AG08395 (cell line): ENCODE data around the gene AP1G2.

Experiments used
- DNase-seq: peaks from one replicate; pipeline ENCODE4 v3.0.0; 2012; ENCODE audit warnings: mixed read lengths, low spot score

AP1G2 gene

GRCh38 chr14:23518709-23519108 is 48.9 kb downstream of the AP1G2 start:
- no peak for DNase-seq

- no peak for DNase-seq
Measured at GRCh38 chr14:23517650-23518326, 49.8 kb downstream of the AP1G2 start.

DNA sequence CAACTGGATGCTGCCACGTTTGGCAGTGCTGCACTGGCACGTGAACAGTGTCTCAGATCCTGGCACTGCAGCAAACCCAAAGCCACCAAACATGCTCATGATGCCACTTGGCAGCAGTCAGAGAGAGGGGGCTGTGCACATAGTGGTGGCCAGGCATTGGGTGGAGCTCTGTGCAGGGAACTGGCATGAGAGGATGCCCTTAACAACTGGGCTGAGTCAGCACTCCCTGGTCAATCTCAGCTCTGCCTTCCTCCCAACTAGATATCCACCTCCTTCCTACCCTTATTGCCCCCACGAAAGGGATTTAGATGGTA is 53.0 kb downstream of the AP1G2 start:
- no peak for DNase-seq

- no peak for DNase-seq
Measured at GRCh38 chr14:23513818-23514643, 53.6 kb downstream of the AP1G2 start.

- no peak for DNase-seq
Measured at GRCh38 chr14:23513005-23513817, 54.4 kb downstream of the AP1G2 start.

- DNase-seq: no peak
Measured at GRCh38 chr14:23512156-23512555, 55.4 kb downstream of the AP1G2 start.
